ENCODE data around the gene CCDC171.

Gene CCDC171

DNA sequence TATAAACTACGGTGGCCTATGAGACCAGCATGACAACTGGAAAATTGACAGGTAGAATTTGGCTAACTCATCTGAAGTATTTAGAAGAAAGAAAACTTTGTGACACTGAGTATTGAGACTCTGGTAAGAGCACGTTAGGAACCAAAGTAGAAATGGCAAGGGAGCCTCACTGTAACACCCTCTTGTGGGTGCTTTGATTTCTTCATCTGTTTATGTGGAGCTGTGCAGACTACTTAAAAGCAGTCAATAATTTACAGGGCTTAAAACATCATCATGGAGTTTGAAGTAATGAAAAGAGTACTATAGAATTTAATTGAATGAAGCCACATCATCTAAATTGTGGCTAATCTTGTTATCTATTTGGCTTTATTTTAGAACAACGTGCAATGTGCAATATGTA lies 414.2 kb downstream of the CCDC171 start:
- H3K27me3 Mint-ChIP-seq, result no peaks in the 10 kb centered on the region
- H3K27ac Mint-ChIP-seq, result no peak overlapping the region
- H3K4me1 Mint-ChIP-seq (ENCODE audit: low read depth), result no peaks in the 10 kb centered on the region
- H3K9me3 Mint-ChIP-seq (ENCODE audit: low read depth), result no peaks in the 10 kb centered on the region
- H3K36me3 Mint-ChIP-seq, result no peaks in the 10 kb centered on the region
- no peak overlapping the region for H3K4me3 Mint-ChIP-seq

DNA sequence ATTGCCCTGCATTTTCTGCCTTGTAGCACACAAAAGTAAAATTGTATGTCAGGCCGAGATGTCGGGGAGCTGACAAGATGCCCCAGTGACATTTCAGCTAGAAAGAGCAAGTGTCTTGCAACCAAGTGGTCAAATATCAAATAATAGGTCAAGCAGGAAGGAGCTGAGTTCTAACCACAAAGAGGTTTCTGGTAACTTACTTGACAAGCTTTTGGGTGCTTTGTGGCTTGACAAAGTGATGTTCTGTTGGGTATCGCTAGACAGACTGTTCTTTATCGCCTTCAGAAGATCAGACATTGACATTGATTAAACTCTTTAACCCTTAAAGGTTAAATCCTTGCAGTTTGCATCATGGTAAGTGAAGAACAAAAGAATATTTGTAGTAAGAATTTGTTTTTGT lies 419.9 kb downstream of the CCDC171 start:
- H3K27ac Mint-ChIP-seq, result no peak overlapping the region
- no peaks in the 10 kb centered on the region for H3K9me3 Mint-ChIP-seq (ENCODE audit: low read depth)
- no peak overlapping the region for H3K4me3 Mint-ChIP-seq
- no peaks in the 10 kb centered on the region for H3K4me1 Mint-ChIP-seq (ENCODE audit: low read depth)
- no peaks in the 10 kb centered on the region for H3K36me3 Mint-ChIP-seq
- H3K27me3 Mint-ChIP-seq, result no peaks in the 10 kb centered on the region

DNA sequence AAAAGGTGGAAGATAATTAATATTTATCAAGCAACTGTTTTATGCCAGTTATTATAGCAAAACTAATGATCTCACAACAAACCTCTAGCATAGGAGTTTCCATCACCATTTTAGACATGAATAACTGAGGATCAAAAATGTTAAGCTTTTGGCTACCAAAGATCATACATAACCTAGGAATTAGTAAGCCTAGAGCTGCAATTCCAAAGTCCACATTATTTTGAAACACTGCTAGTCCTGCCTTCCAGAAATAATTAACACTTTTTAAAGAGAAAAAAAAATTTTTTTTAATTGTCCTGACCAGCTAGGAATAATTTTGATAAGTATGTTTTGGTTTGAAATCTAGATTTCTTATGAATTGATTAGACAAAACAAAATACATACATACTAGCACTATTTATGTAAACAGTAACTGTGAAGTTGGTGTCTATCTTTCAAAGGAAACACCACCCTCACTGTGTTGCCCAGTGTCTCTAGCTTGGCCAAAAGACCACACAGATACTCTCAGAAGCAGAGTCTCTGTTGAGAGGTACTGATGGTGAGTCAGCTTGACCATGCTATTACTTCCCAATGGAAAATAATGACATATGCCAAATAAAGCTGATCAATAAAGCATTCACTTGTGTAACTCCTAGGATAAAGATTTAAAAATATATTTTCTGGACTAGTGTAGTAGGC lies 422.4 kb downstream of the CCDC171 start:
- Mint-ChIP-seq H3K4me3 (no peak overlapping the region), H3K27me3 (no peaks in the 10 kb centered on the region), H3K4me1 (ENCODE audit: low read depth) (no peaks in the 10 kb centered on the region), H3K9me3 (ENCODE audit: low read depth) (no peaks in the 10 kb centered on the region), H3K36me3 (no peaks in the 10 kb centered on the region), H3K27ac (no peak overlapping the region)

DNA sequence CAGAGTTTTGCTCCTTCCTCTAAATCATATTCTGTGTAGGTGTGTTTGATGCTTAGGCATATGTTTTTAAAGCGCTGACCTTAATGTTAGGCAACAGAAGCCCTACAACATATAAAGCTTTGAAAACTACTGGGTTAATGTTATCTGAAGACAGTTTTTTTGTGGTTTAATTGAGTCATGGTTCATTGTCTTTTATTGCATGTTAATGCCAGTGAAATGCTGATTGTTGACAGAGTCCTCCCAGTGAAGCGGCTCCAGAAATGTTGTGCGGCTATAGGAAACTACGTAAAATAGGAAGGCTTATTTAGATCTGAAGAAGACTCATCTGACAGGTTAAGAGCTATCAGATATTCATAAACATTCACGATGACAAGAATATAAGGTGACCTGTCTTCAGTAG lies 424.6 kb downstream of the CCDC171 start:
- Mint-ChIP-seq H3K36me3 (no peaks in the 10 kb centered on the region), H3K27me3 (peaks cover 1% of the 10 kb centered on the region), H3K9me3 (ENCODE audit: low read depth) (no peaks in the 10 kb centered on the region), H3K27ac (no peak overlapping the region), H3K4me3 (no peak overlapping the region), H3K4me1 (ENCODE audit: low read depth) (no peaks in the 10 kb centered on the region)

DNA sequence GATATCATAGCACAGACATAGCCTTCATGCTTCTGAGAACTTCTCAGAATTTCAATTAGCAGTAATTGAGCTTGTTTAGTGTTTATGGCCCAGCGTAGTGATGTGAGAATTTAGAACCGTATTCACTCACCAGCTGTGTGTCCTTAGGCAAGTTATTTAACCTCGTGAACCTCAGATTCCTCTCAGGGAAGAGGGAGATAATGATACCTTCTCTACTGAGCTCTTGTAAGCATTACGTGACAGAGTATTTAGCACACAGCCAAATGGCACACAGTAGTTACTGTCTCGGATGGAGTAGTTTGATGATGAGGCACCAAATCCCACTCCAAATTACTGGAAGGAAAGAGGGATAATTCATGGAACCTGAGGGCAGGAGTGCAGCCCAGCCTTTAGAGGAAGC lies 429.3 kb downstream of the CCDC171 start:
- H3K27ac Mint-ChIP-seq, result no peak overlapping the region
- no peaks in the 10 kb centered on the region for H3K4me1 Mint-ChIP-seq (ENCODE audit: low read depth)
- peaks cover 1% of the 10 kb centered on the region for H3K36me3 Mint-ChIP-seq
- H3K4me3 Mint-ChIP-seq, result no peak overlapping the region
- no peaks in the 10 kb centered on the region for H3K9me3 Mint-ChIP-seq (ENCODE audit: low read depth)
- H3K27me3 Mint-ChIP-seq, result peaks cover 1% of the 10 kb centered on the region

DNA sequence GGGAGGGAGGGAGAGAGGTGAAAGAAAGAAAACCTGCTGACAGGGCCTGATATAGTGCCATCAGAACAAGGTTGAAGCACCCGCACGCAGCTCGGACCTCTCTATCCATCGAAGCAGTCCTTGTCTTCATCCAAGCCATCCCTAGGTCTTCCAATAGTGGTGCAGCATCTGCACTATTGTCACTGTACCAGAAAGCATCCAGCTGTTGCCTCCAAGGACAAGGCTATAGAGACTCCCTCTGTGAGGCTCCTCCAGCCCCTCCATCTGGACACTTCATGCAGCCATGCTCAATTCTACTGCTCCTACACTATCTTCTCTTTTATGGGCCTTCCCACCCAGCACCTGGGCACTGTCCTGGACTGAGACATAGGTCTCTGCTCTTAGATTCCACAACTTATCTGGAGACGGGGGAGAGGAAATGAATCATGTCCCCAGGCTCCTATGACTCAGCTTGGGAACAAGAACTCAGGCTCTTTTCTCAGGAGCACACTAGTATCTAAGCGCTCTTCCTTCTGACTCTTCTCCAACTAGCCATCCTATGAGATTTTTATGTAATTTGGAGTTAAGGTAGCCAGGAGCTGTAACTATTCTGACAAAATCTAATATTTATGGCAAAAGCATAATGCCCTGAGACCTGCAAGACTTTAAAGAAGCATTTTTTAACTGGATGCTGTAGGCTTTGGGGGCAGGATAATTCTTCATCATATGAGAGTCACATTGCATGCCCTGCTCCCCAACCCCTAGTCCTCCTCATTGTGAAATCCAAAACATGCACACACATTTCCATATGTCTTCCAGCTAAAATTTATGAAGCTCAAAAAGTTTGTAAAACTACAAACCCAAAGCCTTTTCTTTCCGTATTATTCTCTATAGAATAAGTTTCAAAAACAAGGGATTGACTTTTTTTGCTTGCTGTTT lies 446.8 kb downstream of the CCDC171 start:
- Mint-ChIP-seq H3K4me3 (no peak overlapping the region), H3K9me3 (ENCODE audit: low read depth) (peaks cover 7% of the 10 kb centered on the region), H3K27me3 (no peaks in the 10 kb centered on the region), H3K4me1 (ENCODE audit: low read depth) (no peaks in the 10 kb centered on the region), H3K36me3 (no peaks in the 10 kb centered on the region), H3K27ac (no peak overlapping the region)

DNA sequence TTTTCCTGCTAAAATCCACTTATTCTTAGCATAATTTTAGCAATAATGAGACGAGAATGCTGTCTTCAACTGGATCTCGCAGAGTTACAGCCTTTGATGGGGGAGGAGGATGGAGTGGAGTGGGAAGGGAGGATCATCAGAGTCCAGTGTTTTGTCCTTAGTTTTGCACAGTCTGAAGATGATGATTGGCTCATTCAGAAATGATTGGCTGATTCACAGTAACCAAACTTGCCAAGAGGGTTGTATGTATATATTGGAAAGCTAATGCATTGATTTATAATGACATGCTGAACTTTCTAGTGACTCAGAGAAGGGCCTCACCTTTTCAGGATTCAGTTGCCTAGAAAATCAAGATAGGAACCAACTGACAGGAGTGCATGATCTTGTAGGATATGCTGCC lies 448.0 kb downstream of the CCDC171 start:
- Mint-ChIP-seq H3K4me1 (ENCODE audit: low read depth) (no peaks in the 10 kb centered on the region), H3K27ac (no peak overlapping the region), H3K4me3 (no peak overlapping the region), H3K9me3 (ENCODE audit: low read depth) (peaks cover 3% of the 10 kb centered on the region), H3K36me3 (no peaks in the 10 kb centered on the region), H3K27me3 (no peaks in the 10 kb centered on the region)

DNA sequence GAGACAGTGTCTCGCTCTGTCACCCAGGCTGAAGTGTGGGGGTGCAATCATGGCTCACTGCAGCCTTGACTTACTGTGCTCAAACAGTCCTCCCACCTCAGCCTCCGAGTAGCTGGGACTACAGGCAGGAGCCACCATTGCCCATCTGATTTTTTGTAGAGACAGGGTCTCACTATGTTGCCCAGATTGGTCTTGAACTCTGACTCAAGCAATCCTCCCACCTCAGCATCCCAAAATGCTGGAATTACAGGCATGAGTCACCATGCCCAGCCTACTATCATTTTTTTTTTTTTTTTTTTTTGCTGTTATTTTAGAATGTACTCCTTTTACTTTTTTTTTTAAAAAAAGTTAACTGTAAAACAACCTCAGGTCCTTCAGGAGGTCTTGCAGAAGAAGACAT lies 449.0 kb downstream of the CCDC171 start:
- H3K27me3 Mint-ChIP-seq, result no peaks in the 10 kb centered on the region
- H3K4me3 Mint-ChIP-seq, result no peak overlapping the region
- no peak overlapping the region for H3K27ac Mint-ChIP-seq
- peaks cover under 1% of the 10 kb centered on the region for H3K9me3 Mint-ChIP-seq (ENCODE audit: low read depth)
- no peaks in the 10 kb centered on the region for H3K4me1 Mint-ChIP-seq (ENCODE audit: low read depth)
- H3K36me3 Mint-ChIP-seq, result no peaks in the 10 kb centered on the region

DNA sequence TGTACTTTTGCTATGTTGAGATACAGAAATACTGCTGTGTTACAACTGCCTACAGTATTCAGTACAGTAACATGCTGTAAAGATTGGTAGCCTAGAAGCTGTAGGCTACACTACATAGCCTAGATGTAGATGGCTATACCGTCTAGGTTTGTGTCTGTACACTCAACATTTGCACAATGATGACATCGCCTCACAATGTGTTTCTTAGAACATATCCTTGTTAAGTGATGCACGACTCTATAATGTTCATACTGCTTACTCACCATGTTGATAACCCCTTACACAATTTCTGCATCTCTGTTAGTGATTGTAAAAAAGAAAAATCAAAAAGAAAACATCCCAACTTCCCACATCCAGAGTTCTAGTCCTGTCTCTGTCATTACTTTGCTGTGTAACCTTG lies 450.0 kb downstream of the CCDC171 start:
- no peaks in the 10 kb centered on the region for H3K9me3 Mint-ChIP-seq (ENCODE audit: low read depth)
- no peaks in the 10 kb centered on the region for H3K4me1 Mint-ChIP-seq (ENCODE audit: low read depth)
- H3K36me3 Mint-ChIP-seq, result no peaks in the 10 kb centered on the region
- H3K27ac Mint-ChIP-seq, result no peak overlapping the region
- H3K4me3 Mint-ChIP-seq, result no peak overlapping the region
- H3K27me3 Mint-ChIP-seq, result no peaks in the 10 kb centered on the region

DNA sequence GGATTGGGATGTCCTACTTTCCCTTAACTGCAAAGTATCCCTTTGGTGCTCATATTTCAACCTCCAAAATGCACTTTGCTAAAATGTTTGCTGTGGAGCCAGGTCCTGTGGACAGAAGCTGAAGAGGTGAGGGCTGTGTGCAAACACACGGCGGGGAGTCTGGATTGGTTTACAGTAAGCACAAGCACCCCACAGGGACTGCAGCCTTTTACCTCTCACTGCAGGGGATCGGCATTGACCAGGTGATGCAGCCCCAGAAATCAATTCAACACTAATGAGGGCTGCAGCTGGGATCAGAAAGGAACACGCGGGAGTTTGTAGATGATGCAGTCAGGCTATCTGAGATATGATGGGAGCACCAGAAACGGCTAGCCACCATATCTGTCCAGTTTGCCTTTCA lies 450.9 kb downstream of the CCDC171 start:
- Mint-ChIP-seq H3K27me3 (no peaks in the 10 kb centered on the region), H3K36me3 (no peaks in the 10 kb centered on the region), H3K4me3 (no peak overlapping the region), H3K9me3 (ENCODE audit: low read depth) (peaks cover 5% of the 10 kb centered on the region), H3K4me1 (ENCODE audit: low read depth) (no peaks in the 10 kb centered on the region), H3K27ac (no peak overlapping the region)

DNA sequence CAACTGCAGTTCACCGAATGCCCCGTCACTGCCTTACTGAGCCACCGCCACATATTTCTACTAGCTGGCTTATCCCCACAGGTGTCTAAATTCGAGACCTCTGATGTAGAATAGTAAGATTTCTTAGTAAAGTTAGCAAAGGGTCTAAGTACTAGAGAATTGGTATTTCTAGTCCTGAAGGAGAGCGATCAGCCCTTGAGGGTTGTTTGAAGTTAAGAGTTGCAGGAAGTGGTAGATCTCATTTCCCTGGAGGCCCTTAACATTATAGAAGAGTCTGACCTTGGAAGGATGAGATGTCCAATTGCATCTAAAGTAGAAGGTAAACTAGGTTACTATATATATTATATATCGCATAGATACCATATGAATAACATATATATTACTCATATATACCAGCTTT lies 451.8 kb downstream of the CCDC171 start:
- no peaks in the 10 kb centered on the region for H3K36me3 Mint-ChIP-seq
- H3K4me3 Mint-ChIP-seq, result no peak overlapping the region
- peaks cover 5% of the 10 kb centered on the region for H3K9me3 Mint-ChIP-seq (ENCODE audit: low read depth)
- H3K4me1 Mint-ChIP-seq (ENCODE audit: low read depth), result no peaks in the 10 kb centered on the region
- H3K27me3 Mint-ChIP-seq, result no peaks in the 10 kb centered on the region
- H3K27ac Mint-ChIP-seq, result no peak overlapping the region

DNA sequence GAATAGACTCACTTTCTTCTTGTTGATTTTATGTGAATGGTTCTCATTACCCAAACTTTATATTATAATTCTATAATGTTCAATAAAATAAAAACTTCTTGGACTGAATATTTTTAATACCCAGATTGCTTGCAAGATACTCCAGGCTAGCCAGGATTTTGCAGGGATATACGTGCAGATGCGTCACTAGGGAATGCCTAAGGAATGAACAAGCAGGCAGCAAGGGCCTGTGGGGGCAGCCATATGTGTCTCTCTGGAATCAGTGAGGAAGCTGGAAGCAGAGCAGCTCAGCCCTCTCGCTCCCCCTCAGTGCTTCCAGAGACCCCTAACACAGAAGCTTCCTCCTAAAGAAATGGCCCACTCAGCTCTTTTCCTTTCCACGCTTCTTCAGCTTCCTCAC lies 457.4 kb downstream of the CCDC171 start:
- Mint-ChIP-seq H3K27ac (no peak overlapping the region), H3K4me1 (ENCODE audit: low read depth) (no peaks in the 10 kb centered on the region), H3K4me3 (no peak overlapping the region), H3K27me3 (no peaks in the 10 kb centered on the region), H3K9me3 (ENCODE audit: low read depth) (peaks cover 5% of the 10 kb centered on the region), H3K36me3 (no peaks in the 10 kb centered on the region)

DNA sequence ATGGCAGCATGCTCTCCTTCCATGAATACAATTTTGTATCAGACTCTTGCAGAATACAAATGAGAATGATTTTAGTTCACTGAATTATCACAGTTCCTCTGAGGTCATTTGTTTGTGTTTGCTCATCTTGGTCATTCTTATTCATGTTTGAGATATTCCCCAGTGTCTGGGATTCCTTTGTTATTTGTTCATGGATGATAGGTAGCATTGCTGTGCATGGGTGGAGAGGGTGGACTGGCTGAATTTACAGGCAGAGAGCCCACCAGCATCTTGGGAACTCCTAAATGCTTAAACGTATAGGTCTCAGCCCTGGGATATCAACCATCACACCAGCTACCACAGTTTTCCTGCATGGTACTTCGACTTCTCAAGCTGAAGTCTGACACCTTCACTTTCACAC lies 459.8 kb downstream of the CCDC171 start:
- no peak overlapping the region for H3K4me3 Mint-ChIP-seq
- no peak overlapping the region for H3K27ac Mint-ChIP-seq
- no peaks in the 10 kb centered on the region for H3K27me3 Mint-ChIP-seq
- H3K4me1 Mint-ChIP-seq (ENCODE audit: low read depth), result no peaks in the 10 kb centered on the region
- no peaks in the 10 kb centered on the region for H3K36me3 Mint-ChIP-seq
- peaks cover 14% of the 10 kb centered on the region for H3K9me3 Mint-ChIP-seq (ENCODE audit: low read depth)

DNA sequence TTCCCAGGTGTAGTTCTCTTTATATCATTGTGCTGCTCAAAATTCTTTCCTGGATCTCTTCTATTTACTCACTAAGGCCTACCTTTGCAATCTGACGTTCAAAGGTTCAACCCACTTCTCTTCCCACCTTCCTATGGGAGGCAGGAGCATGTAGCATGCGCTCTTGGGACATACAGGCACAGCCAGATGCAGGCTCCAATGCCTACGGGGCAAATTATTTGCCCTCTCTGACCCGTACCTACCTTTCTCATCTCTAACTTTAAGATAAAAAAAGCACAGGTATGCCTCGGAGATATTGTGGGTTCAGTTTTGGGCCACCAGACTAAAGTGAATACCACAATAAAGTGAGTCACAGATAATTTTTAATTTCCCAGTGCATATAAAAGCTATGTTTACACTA lies 460.5 kb downstream of the CCDC171 start:
- H3K27me3 Mint-ChIP-seq, result no peaks in the 10 kb centered on the region
- H3K4me1 Mint-ChIP-seq (ENCODE audit: low read depth), result no peaks in the 10 kb centered on the region
- no peaks in the 10 kb centered on the region for H3K36me3 Mint-ChIP-seq
- H3K4me3 Mint-ChIP-seq, result no peak overlapping the region
- no peak overlapping the region for H3K27ac Mint-ChIP-seq
- peaks cover 12% of the 10 kb centered on the region for H3K9me3 Mint-ChIP-seq (ENCODE audit: low read depth)

DNA sequence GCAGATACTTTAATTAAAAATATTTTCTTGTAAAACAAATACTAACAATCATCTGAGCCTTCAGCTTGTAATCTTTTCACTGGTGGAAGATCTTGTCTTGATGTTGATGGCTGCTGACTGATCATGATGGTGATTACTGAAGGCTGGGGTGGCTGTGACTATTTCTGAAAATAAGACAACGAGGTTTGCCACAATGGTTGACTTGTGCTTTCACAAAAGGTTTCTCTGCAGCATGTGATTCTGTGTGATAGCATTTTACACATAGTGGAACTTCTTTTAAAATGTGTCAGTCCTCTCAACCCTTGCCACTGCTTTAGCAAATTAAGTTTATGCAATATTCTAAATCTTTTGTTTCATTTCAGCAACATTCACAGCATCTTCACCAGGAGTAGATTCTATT lies 461.0 kb downstream of the CCDC171 start:
- no peak overlapping the region for H3K4me3 Mint-ChIP-seq
- no peaks in the 10 kb centered on the region for H3K27me3 Mint-ChIP-seq
- H3K4me1 Mint-ChIP-seq (ENCODE audit: low read depth), result no peaks in the 10 kb centered on the region
- H3K27ac Mint-ChIP-seq, result no peak overlapping the region
- peaks cover 9% of the 10 kb centered on the region for H3K9me3 Mint-ChIP-seq (ENCODE audit: low read depth)
- H3K36me3 Mint-ChIP-seq, result no peaks in the 10 kb centered on the region

DNA sequence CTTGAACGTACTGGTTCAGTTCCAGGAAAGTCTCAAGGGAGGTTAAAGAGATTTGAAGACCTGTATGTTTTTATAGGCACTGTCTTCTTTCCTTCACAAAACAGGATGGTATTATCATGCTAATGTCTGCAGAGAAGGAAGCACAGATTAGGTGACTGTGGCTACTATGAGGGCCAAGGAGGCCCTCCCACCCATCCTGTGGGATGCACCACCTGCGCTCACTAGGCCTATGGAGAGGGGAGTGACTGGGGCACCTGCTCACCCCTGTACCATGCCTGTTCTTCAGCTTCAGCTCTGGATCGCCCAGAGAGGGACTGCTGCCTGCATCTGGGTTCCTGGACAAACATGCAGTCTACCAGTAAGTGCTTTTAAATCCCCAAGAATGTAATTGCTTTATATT lies 469.4 kb downstream of the CCDC171 start:
- no peak overlapping the region for H3K27ac Mint-ChIP-seq
- no peaks in the 10 kb centered on the region for H3K27me3 Mint-ChIP-seq
- H3K4me3 Mint-ChIP-seq, result no peak overlapping the region
- H3K36me3 Mint-ChIP-seq, result peaks cover 3% of the 10 kb centered on the region
- H3K9me3 Mint-ChIP-seq (ENCODE audit: low read depth), result peaks cover 5% of the 10 kb centered on the region
- H3K4me1 Mint-ChIP-seq (ENCODE audit: low read depth), result no peaks in the 10 kb centered on the region

Measured in activated naive CD8-positive, alpha-beta T cell (primary cell).